ENCODE data around the gene ETHE1.
"Not testable (repeated sequence)": the region's sequence is repeated elsewhere in the genome, so short reads cannot be mapped to it uniquely, and the experiment has no call there.

ETHE1 gene

GRCh38 chr19:43547926-43548325 is 20.9 kb upstream of the ETHE1 start:
- H3K36me3 ChIP-seq (ENCODE audit: control insufficient read depth in 1 of 2, insufficient read depth in 2 of 2, low read length in 2 of 2): peaks cover 34 to 64% of the 10 kb centered on the region in 2 donors
- H3K27me3 ChIP-seq (ENCODE audit: low read depth, low read length); H3K4me1 ChIP-seq (ENCODE audit: control insufficient read depth in 1 of 2, insufficient read depth in 2 of 2, low read length in 2 of 2): not testable (repeated sequence)

GRCh38 chr19:43546581-43546980 is 19.6 kb upstream of the ETHE1 start:
- no peak overlapping the region for H3K27ac ChIP-seq (ENCODE audit: low read length)
- no peak overlapping the region for H3K4me3 ChIP-seq (ENCODE audit: low read depth in 1 of 2, low read length in 2 of 2)
- H3K27me3 ChIP-seq (ENCODE audit: low read depth, low read length): no peaks in the 10 kb centered on the region
- no peaks in the 10 kb centered on the region for H3K9me3 ChIP-seq (ENCODE audit: control insufficient read depth in 1 of 2, low read length in 2 of 2)
- H3K36me3 ChIP-seq (ENCODE audit: control insufficient read depth in 1 of 2, insufficient read depth in 2 of 2, low read length in 2 of 2): peaks cover 38 to 64% of the 10 kb centered on the region in 2 donors
- H3K4me1 ChIP-seq (ENCODE audit: control insufficient read depth in 1 of 2, insufficient read depth in 2 of 2, low read length in 2 of 2): no peaks in the 10 kb centered on the region

More at GRCh38 chr19:43547926-43548325, 20.9 kb upstream of the ETHE1 start:
- not testable (repeated sequence) for H3K27ac ChIP-seq (ENCODE audit: low read length); H3K4me3 ChIP-seq (ENCODE audit: low read depth in 1 of 2, low read length in 2 of 2); H3K9me3 ChIP-seq (ENCODE audit: control insufficient read depth in 1 of 2, low read length in 2 of 2)

- Histone ChIP-seq H3K36me3 (ENCODE audit: control insufficient read depth in 1 of 2, insufficient read depth in 2 of 2, low read length in 2 of 2) (peaks cover 34 to 60% of the 10 kb centered on the region in 2 donors), H3K9me3 (ENCODE audit: control insufficient read depth in 1 of 2, low read length in 2 of 2) (no peaks in the 10 kb centered on the region), H3K27ac (ENCODE audit: low read length) (no peak overlapping the region), H3K4me1 (ENCODE audit: control insufficient read depth in 1 of 2, insufficient read depth in 2 of 2, low read length in 2 of 2) (no peaks in the 10 kb centered on the region), H3K27me3 (ENCODE audit: low read depth, low read length) (no peaks in the 10 kb centered on the region), H3K4me3 (ENCODE audit: low read depth in 1 of 2, low read length in 2 of 2) (no peak overlapping the region)
Measured at GRCh38 chr19:43545981-43546380, 19.0 kb upstream of the ETHE1 start.

GRCh38 chr19:43545276-43545675 is 18.3 kb upstream of the ETHE1 start:
- no peaks in the 10 kb centered on the region for H3K27me3 ChIP-seq (ENCODE audit: low read depth, low read length)
- no peak overlapping the region for H3K27ac ChIP-seq (ENCODE audit: low read length)
- no peaks in the 10 kb centered on the region for H3K4me1 ChIP-seq (ENCODE audit: control insufficient read depth in 1 of 2, insufficient read depth in 2 of 2, low read length in 2 of 2)
- H3K4me3 ChIP-seq (ENCODE audit: low read depth in 1 of 2, low read length in 2 of 2): no peak overlapping the region
- no peaks in the 10 kb centered on the region for H3K9me3 ChIP-seq (ENCODE audit: control insufficient read depth in 1 of 2, low read length in 2 of 2)
- H3K36me3 ChIP-seq (ENCODE audit: control insufficient read depth in 1 of 2, insufficient read depth in 2 of 2, low read length in 2 of 2): peaks cover 32 to 59% of the 10 kb centered on the region in 2 donors

GRCh38 chr19:43544077-43544476 is 17.1 kb upstream of the ETHE1 start:
- Histone ChIP-seq H3K36me3 (ENCODE audit: control insufficient read depth in 1 of 2, insufficient read depth in 2 of 2, low read length in 2 of 2) (peaks cover 27 to 64% of the 10 kb centered on the region in 2 donors), H3K27me3 (ENCODE audit: low read depth, low read length) (no peaks in the 10 kb centered on the region), H3K9me3 (ENCODE audit: control insufficient read depth in 1 of 2, low read length in 2 of 2) (peaks cover 0 to 2% of the 10 kb centered on the region in 2 donors)

DNA sequence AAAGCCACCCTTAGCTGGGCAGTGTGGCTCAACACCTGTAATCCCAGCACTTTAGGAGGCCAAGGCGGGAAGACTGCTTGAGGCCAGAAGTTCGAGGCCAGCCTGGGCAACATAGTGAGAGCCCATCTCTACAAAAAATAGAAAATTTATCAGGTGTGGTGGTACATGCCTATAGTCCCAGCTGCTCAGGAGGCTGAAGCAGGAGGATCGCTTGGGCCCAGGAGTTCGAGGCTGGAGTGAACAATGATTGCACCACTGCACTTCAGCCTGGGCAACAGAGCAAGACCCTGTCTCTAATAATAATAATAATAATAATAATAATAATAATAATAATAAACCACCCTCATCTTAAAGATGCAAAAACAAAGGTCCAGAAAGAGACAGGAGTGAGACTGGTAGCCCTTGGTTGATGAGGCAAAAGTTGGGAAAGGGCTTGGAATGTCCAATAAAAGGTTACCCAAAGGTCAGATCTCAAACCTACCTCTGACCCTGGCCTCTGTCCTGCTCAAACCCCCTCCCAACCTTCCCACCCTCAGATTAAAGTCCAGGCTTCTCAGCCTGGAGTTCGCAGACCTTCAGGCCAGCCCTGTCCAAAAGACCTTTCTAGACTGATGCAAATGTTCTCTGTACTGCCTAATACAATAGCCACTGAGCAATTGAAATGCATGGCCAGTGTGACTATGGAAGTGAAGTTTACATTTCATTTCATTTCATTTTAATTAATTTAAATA is 15.1 kb upstream of the ETHE1 start:
- no peak overlapping the region for H3K27ac ChIP-seq (ENCODE audit: low read length)
- H3K36me3 ChIP-seq (ENCODE audit: control insufficient read depth in 1 of 2, insufficient read depth in 2 of 2, low read length in 2 of 2): peaks cover 31 to 69% of the 10 kb centered on the region in 2 donors
- H3K4me1 ChIP-seq (ENCODE audit: control insufficient read depth in 1 of 2, insufficient read depth in 2 of 2, low read length in 2 of 2): no peaks in the 10 kb centered on the region
- no peak overlapping the region for H3K4me3 ChIP-seq (ENCODE audit: low read depth in 1 of 2, low read length in 2 of 2)
- H3K9me3 ChIP-seq (ENCODE audit: control insufficient read depth in 1 of 2, low read length in 2 of 2): peaks cover 0 to 8% of the 10 kb centered on the region in 2 donors
- H3K27me3 ChIP-seq (ENCODE audit: low read depth, low read length): no peaks in the 10 kb centered on the region

More at GRCh38 chr19:43544077-43544476, 17.1 kb upstream of the ETHE1 start:
- Histone ChIP-seq H3K27ac (ENCODE audit: low read length) (no peak overlapping the region), H3K4me1 (ENCODE audit: control insufficient read depth in 1 of 2, insufficient read depth in 2 of 2, low read length in 2 of 2) (no peaks in the 10 kb centered on the region), H3K4me3 (ENCODE audit: low read depth in 1 of 2, low read length in 2 of 2) (no peak overlapping the region)

DNA sequence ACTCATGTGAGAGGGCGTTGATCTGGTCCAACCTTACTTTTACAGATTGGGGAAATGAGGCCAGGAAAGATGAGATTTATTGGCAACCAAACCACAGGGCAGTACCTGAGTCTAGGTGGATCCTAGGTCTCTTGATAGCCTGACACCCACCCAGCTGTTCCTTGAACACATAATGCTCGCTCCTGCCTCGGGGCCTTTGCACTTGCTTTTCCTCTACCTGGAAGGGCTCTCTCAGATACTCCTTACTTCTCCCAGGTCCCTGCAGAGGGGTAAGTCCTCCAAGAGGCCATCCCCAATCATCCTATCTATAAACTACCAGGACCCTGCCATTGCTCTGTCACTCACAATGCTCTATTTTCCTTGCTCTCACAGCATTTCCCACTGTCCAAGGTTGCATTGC is 13.4 kb upstream of the ETHE1 start:
- H3K4me3 ChIP-seq (ENCODE audit: low read depth in 1 of 2, low read length in 2 of 2): no peak overlapping the region
- H3K4me1 ChIP-seq (ENCODE audit: control insufficient read depth in 1 of 2, insufficient read depth in 2 of 2, low read length in 2 of 2): no peaks in the 10 kb centered on the region
- H3K36me3 ChIP-seq (ENCODE audit: control insufficient read depth in 1 of 2, insufficient read depth in 2 of 2, low read length in 2 of 2): peaks cover 31 to 60% of the 10 kb centered on the region in 2 donors
- H3K27me3 ChIP-seq (ENCODE audit: low read depth, low read length): no peaks in the 10 kb centered on the region
- H3K27ac ChIP-seq (ENCODE audit: low read length): no peak overlapping the region
- peaks cover 0 to 8% of the 10 kb centered on the region in 2 donors for H3K9me3 ChIP-seq (ENCODE audit: control insufficient read depth in 1 of 2, low read length in 2 of 2)

GRCh38 chr19:43538922-43539321 is 11.9 kb upstream of the ETHE1 start:
- Histone ChIP-seq H3K27ac (ENCODE audit: low read length) (no peak overlapping the region), H3K9me3 (ENCODE audit: control insufficient read depth in 1 of 2, low read length in 2 of 2) (peaks cover 0 to 8% of the 10 kb centered on the region in 2 donors), H3K27me3 (ENCODE audit: low read depth, low read length) (no peaks in the 10 kb centered on the region), H3K4me3 (ENCODE audit: low read depth in 1 of 2, low read length in 2 of 2) (no peak overlapping the region), H3K4me1 (ENCODE audit: control insufficient read depth in 1 of 2, insufficient read depth in 2 of 2, low read length in 2 of 2) (no peaks in the 10 kb centered on the region), H3K36me3 (ENCODE audit: control insufficient read depth in 1 of 2, insufficient read depth in 2 of 2, low read length in 2 of 2) (peaks cover 28 to 49% of the 10 kb centered on the region in 2 donors)

DNA sequence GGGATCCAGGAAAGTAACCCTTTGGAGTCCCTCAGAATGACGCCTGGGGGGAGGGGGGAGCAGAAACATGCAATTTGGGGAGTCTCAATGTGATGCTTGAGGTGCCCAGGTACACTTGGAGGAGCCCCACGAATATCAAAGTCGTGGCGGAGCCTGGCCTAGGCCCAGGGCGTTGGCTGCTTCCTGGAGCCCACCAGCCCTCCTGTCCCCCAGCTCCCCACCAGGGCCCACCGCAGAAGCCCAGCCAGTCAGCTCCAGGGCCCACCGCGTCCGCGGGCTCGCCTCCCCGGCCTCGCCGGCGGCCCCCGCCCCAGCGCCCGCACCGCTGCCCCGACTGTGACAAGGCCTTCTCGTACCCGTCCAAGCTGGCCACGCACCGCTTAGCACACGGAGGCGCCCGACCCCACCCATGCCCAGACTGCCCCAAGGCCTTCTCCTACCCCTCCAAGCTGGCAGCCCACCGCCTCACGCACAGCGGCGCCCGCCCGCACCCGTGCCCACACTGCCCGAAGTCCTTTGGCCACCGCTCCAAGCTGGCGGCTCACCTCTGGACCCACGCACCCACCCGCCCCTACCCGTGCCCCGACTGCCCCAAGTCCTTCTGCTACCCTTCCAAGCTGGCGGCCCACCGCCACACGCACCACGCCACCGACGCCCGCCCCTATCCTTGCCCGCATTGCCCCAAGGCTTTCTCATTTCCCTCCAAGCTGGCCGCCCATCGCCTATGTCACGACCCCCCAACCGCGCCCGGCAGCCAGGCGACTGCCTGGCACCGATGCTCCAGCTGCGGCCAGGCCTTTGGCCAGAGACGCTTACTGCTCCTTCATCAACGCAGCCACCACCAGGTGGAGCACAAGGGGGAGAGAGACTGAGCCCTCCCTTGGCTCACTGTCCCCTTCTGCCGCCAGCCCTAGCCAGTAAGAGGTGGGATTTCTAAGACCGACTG is 8.1 kb upstream of the ETHE1 start:
- H3K4me1 ChIP-seq (ENCODE audit: control insufficient read depth in 1 of 2, insufficient read depth in 2 of 2, low read length in 2 of 2): peaks cover 0 to 7% of the 10 kb centered on the region in 2 donors
- peak overlapping the region; percentile 15 to 69 for H3K4me3 ChIP-seq (ENCODE audit: low read depth in 1 of 2, low read length in 2 of 2)
- H3K27ac ChIP-seq (ENCODE audit: low read length): peak overlapping the region; percentile 53
- peaks cover 0 to 8% of the 10 kb centered on the region in 2 donors for H3K9me3 ChIP-seq (ENCODE audit: control insufficient read depth in 1 of 2, low read length in 2 of 2)
- H3K27me3 ChIP-seq (ENCODE audit: low read depth, low read length): no peaks in the 10 kb centered on the region
- peaks cover 4 to 19% of the 10 kb centered on the region in 2 donors for H3K36me3 ChIP-seq (ENCODE audit: control insufficient read depth in 1 of 2, insufficient read depth in 2 of 2, low read length in 2 of 2)

- H3K36me3 ChIP-seq (ENCODE audit: control insufficient read depth in 1 of 2, insufficient read depth in 2 of 2, low read length in 2 of 2): peaks cover 4 to 12% of the 10 kb centered on the region in 2 donors
- H3K4me1 ChIP-seq (ENCODE audit: control insufficient read depth in 1 of 2, insufficient read depth in 2 of 2, low read length in 2 of 2): peaks cover 0 to 7% of the 10 kb centered on the region in 2 donors
- peak overlapping the region; percentile 53 for H3K27ac ChIP-seq (ENCODE audit: low read length)
- peak overlapping the region; percentile 69 to 80 for H3K4me3 ChIP-seq (ENCODE audit: low read depth in 1 of 2, low read length in 2 of 2)
- H3K9me3 ChIP-seq (ENCODE audit: control insufficient read depth in 1 of 2, low read length in 2 of 2): peaks cover 0 to 8% of the 10 kb centered on the region in 2 donors
- H3K27me3 ChIP-seq (ENCODE audit: low read depth, low read length): no peaks in the 10 kb centered on the region
Measured at GRCh38 chr19:43534305-43534815, 7.4 kb upstream of the ETHE1 start.
